Prostate gland (tissue), 2 donors: ENCODE measurements around the gene L1CAM. TPM values are rescaled to one million over a fixed set of nuclear protein-coding genes. Genes with fewer than 3 reads are reported as not detected.

Experiments
- DNase-seq: peaks from one replicate; pipeline ENCODE4 v3.0.0-alpha.2; 2019; ENCODE audit warnings: low spot score
- H3K27ac ChIP-seq, 2 donors: fragments of 200-600 bp; sonication (generic); 2 replicates each; pipeline ENCODE4 v1.5.1; 2017 to 2019
- H3K27me3 ChIP-seq: fragments of 200-600 bp; sonication (generic); replicated peaks from 2 replicates; pipeline ENCODE4 v1.5.1; 2019; ENCODE audit not compliant: insufficient read depth
- H3K36me3 ChIP-seq, 2 donors: fragments of 200-600 bp; sonication (generic); 1 replicate in 1 of 2; 2 replicates in 1 of 2; pipeline versions ENCODE4 v1.5.1 to v1.8.1; 2017 to 2019
- H3K4me1 ChIP-seq: fragments of 200-600 bp; sonication (generic); replicated peaks from 2 replicates; pipeline ENCODE4 v1.5.1; 2019
- H3K4me3 ChIP-seq, 2 donors: fragments of 200-600 bp; sonication (generic); 2 replicates each; pipeline ENCODE4 v1.5.1; 2017 to 2019
- H3K9me3 ChIP-seq: fragments of 200-600 bp; sonication (generic); 2 replicates; pipeline ENCODE4 v1.5.1; 2017
- POLR2A ChIP-seq: fragments of 450-650 bp; IDR thresholded peaks from one replicate; pipeline ENCODE4 v1.6.1; 2016; ENCODE audit warnings: antibody characterized with exemption, mild to moderate bottlenecking
- POLR2AphosphoS5 ChIP-seq: sonication (generic); formaldehyde crosslinking; IDR thresholded peaks from one replicate; pipeline ENCODE4 v1.6.1; 2017; ENCODE audit warnings: antibody characterized with exemption
- WGBS: methylation state at CpG from one replicate; pipeline ENCODE4 v1.1.5; 2018; 5-methylcytosine and 5-hydroxymethylcytosine counted together
- intact Hi-C: fragments of 100-400 bp; cut with DNase I; formaldehyde crosslinking; loops from one replicate; pipeline ENCODE4 v1.14.2; 2022
- total RNA-seq, 2 donors: library from RNA; depleted of rRNA; stranded (reverse); fragments of >200 nt; gene quantifications; one replicate each; pipeline ENCODE4 v1.1.0, GENCODE V29; 2016
- TF ChIP-seq, protein P1 (sequence below), 4 experiments: fragments of 200-600 bp in 2 of 4; fragments of 450-650 bp in 2 of 4; sonication (generic) in 2 of 4; IDR thresholded peaks; 1 replicate in 3 of 4; 2 replicates in 1 of 4; pipeline ENCODE4 v1.5.1; 2016 to 2019; ENCODE audit warnings: antibody characterized with exemption in 4 of 4, mild to moderate bottlenecking in 2 of 4, moderate library complexity in 2 of 4

Gene L1CAM
- total RNA-seq, 2 donors from 2014 or later, result 0.73 to 18.0 TPM

DNA sequence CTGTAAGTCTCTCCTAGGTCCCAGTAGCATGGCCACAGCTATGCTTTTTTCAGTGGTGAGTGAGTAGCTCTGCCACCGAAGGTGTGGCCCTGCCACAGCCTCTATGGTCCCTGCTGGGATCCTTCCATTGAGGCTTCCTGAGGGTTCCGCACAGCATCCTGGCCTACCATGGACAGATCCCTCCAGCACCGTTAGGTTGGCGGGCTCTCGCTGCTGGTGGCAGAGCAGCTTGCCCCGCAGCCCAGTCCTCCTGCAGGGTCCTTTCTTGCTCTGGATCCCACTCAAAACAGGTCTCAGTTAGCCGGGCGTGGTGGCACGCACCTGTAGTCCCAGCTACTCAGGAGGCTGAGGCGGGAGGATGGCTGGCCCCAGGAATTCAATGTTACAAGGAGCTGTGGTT is 53.2 kb downstream of the L1CAM start:
- Histone ChIP-seq H3K4me1 (no peaks in the 10 kb centered on the region), H3K9me3 (no peaks in the 10 kb centered on the region), H3K4me3 (no peak overlapping the region), H3K27me3 (no peaks in the 10 kb centered on the region), H3K36me3 (no peaks in the 10 kb centered on the region), H3K27ac (no peak overlapping the region)
- TF ChIP-seq, protein P1, sequence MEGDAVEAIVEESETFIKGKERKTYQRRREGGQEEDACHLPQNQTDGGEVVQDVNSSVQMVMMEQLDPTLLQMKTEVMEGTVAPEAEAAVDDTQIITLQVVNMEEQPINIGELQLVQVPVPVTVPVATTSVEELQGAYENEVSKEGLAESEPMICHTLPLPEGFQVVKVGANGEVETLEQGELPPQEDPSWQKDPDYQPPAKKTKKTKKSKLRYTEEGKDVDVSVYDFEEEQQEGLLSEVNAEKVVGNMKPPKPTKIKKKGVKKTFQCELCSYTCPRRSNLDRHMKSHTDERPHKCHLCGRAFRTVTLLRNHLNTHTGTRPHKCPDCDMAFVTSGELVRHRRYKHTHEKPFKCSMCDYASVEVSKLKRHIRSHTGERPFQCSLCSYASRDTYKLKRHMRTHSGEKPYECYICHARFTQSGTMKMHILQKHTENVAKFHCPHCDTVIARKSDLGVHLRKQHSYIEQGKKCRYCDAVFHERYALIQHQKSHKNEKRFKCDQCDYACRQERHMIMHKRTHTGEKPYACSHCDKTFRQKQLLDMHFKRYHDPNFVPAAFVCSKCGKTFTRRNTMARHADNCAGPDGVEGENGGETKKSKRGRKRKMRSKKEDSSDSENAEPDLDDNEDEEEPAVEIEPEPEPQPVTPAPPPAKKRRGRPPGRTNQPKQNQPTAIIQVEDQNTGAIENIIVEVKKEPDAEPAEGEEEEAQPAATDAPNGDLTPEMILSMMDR (IDR thresholded peaks at IDR 0.05), result no peak
- intact Hi-C loops, result no loop called here
- WGBS, result 86% methylated on average over 9 of the region's 10 CpGs
- DNase-seq, result no peak

DNA sequence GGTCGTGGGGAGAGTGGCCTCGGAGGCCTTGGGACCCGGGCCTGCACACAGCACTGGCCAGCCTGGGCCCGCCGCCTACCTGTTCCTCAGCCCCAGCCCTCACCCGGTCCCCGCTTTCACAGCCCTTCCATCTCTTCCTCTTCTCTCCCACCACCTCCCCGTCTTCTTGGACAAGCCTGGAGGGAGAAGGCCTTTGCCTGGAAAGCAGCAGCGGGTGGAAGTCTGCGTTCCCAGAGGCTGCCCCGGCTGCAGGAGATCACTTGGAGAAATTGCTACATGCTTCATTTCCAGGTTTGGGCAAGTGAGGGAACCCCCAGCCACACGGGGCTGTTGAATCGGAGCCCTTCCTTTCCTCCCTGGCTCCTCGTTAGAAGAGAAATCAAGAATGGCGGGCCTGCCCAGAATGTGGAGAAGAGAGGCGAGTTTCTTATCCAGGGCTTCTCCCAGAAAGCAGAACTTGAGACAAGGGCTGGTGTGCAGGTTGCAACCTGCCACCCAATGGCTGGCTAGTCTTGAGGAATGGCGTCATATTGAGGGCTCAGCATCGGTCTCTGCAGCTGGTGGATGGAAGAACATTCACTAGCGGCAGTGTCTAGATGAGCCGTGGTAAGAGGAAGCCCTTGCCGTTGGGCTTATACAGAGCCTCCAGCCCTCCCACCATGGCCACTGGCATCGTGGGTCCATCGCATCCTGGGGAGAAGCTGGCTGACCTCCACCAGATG is 54.4 kb downstream of the L1CAM start:
- Histone ChIP-seq H3K36me3 (no peaks in the 10 kb centered on the region), H3K4me1 (no peaks in the 10 kb centered on the region), H3K9me3 (no peaks in the 10 kb centered on the region), H3K4me3 (no peak overlapping the region), H3K27ac (no peak overlapping the region), H3K27me3 (no peaks in the 10 kb centered on the region)
- TF ChIP-seq POLR2AphosphoS5, result no peak
- TF ChIP-seq, protein P1 (IDR thresholded peaks at IDR 0.05), result no peak
- no peak for TF ChIP-seq POLR2A
- intact Hi-C loops, result no loop called here
- no peak for DNase-seq
- WGBS, result 58% methylated on average over 22 of the region's 23 CpGs

DNA sequence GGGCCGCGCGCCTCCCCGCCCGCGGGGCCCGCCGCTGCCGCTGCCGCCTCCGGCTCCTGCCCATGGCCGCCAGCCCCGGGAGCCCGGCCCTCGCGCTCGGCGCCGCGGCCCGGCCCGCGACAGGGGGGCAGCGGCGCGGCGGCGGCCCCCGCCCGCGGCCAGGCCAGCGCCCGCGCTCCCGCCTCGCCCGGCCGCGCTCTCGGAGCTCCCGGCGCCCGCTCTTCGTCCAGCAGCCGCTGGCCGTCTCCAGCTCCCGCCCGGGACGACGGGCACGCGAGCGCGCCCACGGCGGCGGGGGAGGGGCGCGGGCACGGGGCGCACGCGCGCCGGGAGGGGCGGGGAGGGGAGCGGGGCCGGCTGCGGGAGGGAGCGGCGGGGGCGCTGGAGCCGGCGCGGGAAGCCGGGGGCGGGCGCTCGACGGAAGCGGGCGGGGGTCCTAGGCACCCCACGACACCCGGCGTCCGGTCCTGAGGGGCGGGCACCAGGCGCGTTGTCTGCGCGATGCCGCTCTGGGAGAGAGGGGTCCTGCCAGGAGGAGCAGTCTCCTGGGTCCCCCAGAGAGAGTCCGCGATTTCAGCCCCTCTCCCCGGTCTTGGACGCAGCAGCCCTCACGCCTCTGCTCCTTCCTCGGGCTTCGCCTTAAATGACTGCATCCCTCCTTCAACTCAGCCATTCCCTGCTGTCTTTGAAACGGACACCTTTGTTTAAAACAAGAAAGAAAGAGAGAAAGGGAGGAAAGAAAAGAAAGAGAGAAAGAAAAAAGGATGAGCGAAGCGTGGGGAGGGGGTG is 55.1 kb downstream of the L1CAM start:
- no peak for DNase-seq
- no peak overlapping the region for H3K27ac ChIP-seq
- 20% methylated on average over 9 of the region's 102 CpGs for WGBS
- no peaks in the 10 kb centered on the region for H3K36me3 ChIP-seq
- intact Hi-C loops, result no loop called here
- peak overlapping the region in 1 of 2 donors; percentile 22 for H3K4me3 ChIP-seq
- H3K27me3 ChIP-seq, result no peaks in the 10 kb centered on the region
- no peaks in the 10 kb centered on the region for H3K4me1 ChIP-seq
- H3K9me3 ChIP-seq, result no peaks in the 10 kb centered on the region
- TF ChIP-seq POLR2A, result no peak
- TF ChIP-seq, protein P1 (IDR thresholded peaks at IDR 0.05), result no peak
- TF ChIP-seq POLR2AphosphoS5, result no peak

DNA sequence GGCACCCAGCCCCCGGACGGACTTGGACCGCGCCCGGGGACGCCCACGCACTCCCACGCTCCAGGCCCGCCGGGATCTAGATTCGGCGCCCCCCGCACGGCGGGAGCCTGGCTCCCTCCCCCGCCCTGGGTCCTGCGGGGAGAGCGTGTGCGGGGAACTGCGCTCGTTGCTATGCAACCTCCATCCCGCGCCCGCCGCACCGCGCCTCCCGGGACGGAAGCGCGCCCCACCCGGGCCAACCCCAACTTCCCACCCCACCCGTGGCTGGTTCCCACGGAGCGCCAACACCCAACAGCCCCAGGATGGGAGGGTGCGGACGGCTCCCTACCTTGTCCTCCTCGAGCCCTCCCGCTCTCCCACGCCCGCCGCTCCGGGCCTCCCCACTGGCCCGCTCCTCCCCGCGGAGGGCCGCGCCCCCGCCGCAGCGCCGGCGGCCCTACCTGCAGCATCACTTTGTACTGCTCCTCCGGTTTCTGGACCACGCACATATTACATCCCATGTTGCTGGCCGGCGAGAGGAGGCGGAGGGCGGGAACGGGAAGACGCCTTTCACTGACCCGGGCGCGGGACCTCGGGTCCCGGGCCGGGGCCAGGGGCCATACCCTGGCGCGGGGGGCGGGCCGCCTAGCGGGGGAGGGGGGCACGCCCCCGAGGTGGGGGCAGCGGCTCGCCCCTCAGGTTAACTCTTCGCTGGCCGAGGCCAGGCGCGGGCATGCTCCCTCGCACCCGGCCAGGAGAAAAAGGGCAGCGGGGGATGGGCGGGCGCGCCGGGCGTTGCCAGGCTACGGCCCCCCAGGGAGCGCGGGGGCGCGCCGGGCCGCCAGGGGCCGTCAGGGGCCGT is 56.0 kb downstream of the L1CAM start, which contains the start of gene PDZD4:
Gene PDZD4, minus strand, starts transcription at position 746 of the 841 bp plus-strand sequence. Its CDS starts 246 bp downstream, at position 500.
- H3K27me3 ChIP-seq, result no peaks in the 10 kb centered on the region
- no peaks in the 10 kb centered on the region for H3K36me3 ChIP-seq
- intact Hi-C loops, result no loop called here
- H3K27ac ChIP-seq, result no peak within 1 kb of the TSS
- no peaks in the 10 kb centered on the region for H3K9me3 ChIP-seq
- no peaks in the 10 kb centered on the region for H3K4me1 ChIP-seq
- TF ChIP-seq POLR2AphosphoS5 (no peak), POLR2A (no peak)
- TF ChIP-seq, protein P1 (IDR thresholded peaks at IDR 0.05), result no peak
- 0% methylated on average over 15 of the region's 97 CpGs for WGBS
- DNase-seq, result no peak
- peak within 1 kb of the TSS; percentile 22 for H3K4me3 ChIP-seq
